Uterus (tissue), 2 donors: ENCODE data around the gene MTF1.

Experiments used
- POLR2A ChIP-seq, 2 donors: fragments of 450-650 bp; IDR thresholded peaks; one replicate each; pipeline ENCODE4 v1.6.1; 2016; ENCODE audit warnings: antibody characterized with exemption in 2 of 2, mild to moderate bottlenecking in 1 of 2, moderate library complexity in 1 of 2
- TF ChIP-seq, protein P1 (sequence below), 4 experiments: fragments of 200-600 bp in 2 of 4; fragments of 450-650 bp in 2 of 4; sonication (generic) in 2 of 4; IDR thresholded peaks; one replicate each; pipeline ENCODE4 v1.5.1; 2016 to 2019; ENCODE audit warnings: antibody characterized with exemption in 4 of 4, mild to moderate bottlenecking in 2 of 4, moderate library complexity in 1 of 4

- no peak for TF ChIP-seq POLR2A (IDR thresholded peaks at IDR 0.05)
- TF ChIP-seq, protein P1, sequence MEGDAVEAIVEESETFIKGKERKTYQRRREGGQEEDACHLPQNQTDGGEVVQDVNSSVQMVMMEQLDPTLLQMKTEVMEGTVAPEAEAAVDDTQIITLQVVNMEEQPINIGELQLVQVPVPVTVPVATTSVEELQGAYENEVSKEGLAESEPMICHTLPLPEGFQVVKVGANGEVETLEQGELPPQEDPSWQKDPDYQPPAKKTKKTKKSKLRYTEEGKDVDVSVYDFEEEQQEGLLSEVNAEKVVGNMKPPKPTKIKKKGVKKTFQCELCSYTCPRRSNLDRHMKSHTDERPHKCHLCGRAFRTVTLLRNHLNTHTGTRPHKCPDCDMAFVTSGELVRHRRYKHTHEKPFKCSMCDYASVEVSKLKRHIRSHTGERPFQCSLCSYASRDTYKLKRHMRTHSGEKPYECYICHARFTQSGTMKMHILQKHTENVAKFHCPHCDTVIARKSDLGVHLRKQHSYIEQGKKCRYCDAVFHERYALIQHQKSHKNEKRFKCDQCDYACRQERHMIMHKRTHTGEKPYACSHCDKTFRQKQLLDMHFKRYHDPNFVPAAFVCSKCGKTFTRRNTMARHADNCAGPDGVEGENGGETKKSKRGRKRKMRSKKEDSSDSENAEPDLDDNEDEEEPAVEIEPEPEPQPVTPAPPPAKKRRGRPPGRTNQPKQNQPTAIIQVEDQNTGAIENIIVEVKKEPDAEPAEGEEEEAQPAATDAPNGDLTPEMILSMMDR (IDR thresholded peaks at IDR 0.05), result no peak
These were observed 36.2 kb downstream of the MTF1 start for GRCh38 chr1:37822906-37823815.
